Stimulated activated CD8-positive, alpha-beta memory T cell treated with anti-CD3 and anti-CD28 coated beads, Interleukin-4, amount 100 ng/mL, for 24 hours (primary cell): ENCODE measurements around the gene ADIPOQ.
"Not testable (repeated sequence)": the region's sequence is repeated elsewhere in the genome, so short reads cannot be mapped to it uniquely, and the experiment has no call there.

Experiments used
- DNase-seq: peaks from one replicate; pipeline ENCODE4 v3.0.0-alpha.2; 2020; ENCODE audit warnings: low read depth

The ADIPOQ gene

DNA sequence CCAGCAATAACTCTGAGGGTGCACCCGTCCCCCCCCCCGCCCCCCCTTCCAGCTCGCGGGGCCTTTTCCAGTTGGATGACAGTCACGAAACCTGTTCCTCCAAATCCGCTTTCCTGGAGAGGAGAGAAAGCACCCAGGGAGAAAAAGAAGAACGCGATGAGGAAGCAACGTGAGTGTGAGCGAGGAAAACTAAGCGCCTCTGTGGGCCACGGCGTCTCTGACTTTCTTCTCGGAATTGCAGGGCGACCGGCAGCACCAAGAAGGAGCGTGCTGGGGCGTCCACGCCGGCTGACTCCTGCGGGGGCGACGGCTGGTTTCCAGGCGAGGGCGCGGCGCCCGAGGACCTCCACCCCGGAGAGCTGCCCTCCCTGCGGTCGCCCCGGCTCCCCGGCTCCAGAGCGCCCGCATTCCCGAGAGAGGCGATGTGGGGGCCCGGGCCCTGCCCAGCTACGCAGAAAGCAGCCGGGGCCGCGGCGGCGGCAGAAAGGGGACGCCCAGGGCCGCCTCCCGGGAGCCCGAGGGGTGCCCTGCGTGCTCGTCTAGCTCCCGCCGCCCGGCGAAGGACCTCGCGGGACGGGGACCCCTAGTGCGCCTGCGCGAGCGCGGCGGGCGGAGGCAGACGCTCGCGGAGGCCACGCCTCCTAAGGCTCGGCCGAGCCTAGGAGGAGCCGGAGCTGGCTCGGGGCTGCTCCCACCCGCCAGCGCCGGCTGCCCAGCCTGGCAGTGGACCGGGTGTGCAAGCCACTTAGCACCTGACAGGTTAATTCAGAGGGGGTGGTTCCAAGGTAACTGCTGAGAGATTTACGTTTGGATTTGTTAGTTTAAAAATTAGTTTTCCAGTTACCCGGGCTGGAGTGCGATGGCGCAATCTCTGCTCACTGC is 15.3 kb upstream of the ADIPOQ start:
- peak; percentile 77 for DNase-seq

DNA sequence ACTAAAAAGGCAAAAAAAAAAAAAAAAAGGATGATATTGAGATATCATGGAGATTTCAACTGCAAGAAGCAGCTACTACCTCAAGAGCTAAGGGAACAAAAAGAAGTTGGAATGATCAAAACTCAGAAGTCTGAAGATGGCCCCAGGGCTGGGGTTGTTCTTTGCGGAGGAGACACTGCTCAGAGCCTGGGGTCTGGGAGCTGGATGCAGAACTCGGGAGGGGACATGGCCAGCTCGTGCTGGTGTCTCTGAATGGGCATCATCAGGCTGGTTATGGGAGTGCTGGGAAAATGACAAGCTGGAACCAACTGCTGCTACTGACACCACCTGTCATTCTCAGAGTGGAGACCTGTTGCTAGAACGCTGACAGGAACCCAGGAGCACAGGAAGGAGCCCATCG is 14.2 kb upstream of the ADIPOQ start:
- DNase-seq, result no peak

DNA sequence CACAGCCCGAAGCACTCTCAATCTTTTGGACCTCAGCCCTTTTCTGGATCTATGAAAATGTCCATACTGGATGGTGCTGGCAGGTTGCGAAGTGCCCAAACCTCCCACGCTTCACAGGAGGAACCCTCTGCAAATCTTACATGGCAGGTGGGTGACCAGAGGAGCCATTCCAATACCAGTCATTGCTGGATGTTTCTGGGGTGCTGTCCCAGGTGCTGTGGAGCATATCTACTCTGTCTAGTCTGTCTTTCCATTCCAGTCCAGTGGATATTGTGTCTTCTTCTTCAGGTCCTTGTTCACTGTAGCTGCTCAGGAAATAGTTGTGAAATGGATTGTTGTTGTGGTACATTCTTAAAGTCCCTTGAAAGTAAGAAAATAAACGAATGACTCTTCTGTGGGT is 10.7 kb upstream of the ADIPOQ start:
- no peak for DNase-seq

GRCh38 chr3:186832276-186832675 is 10.2 kb upstream of the ADIPOQ start:
- DNase-seq, result no peak

- no peak for DNase-seq
These were observed 2.5 kb upstream of the ADIPOQ start for GRCh38 chr3:186839874-186840641.

DNA sequence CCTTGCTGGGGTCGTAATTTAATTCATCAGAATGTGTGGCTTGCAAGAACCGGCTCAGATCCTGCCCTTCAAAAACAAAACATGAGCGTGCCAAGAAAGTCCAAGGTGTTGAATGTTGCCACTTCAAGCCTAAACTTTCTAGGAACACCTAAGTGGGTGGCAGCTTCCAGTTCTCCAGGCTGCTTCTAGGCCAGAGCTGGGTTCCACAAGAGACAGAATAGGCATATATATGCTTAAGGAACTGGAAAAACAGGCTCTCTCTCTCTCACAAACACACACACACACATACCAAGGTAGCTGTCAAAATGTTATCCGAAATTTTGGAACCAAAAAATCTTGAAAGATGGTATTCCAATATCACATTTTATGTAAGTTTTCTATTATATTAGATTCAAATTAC is 890 bp upstream of the ADIPOQ start:
- no peak for DNase-seq

DNA sequence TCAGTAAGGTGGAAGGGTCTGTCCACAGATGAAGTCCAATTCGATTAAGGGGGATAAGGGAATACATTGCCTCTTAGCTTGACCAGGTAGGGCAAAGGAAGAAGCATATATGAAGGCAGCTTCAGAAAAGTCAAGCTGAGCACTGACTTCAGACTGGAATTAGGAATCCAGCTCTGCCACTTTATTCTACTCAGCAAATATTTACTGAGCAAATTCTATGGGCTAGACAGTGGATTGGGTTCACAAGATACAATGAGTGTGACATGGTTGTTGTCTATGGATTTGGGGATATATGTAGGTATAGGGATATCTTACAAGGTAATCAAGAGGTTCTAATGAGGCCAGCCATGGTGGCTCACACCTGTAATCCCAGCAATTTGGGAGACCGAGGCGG is 526 bp downstream of the ADIPOQ start:
- DNase-seq, result no peak

- DNase-seq, result no peak
These were observed 2.4 kb downstream of the ADIPOQ start for GRCh38 chr3:186844908-186845307.

- no peak for DNase-seq
These were observed 3.2 kb downstream of the ADIPOQ start for GRCh38 chr3:186845756-186846155.

DNA sequence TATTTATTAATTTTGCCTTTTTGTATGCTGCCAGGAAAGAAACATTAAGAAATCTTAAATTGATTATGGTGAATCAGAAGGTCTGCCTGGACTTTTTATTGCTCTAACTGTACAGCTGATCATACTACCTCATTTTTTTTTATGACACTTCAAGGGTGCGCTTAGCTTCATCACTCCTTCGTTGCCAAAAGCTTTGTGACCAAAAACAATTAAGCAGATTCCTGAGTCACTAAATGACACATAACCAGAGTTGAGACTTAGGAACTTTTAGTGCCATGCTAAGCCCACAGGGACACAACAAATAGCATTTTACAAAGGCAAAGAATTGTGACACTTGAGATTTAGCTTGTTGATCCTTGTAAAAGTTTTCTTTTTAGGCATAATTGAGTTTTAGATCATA is 4.9 kb downstream of the ADIPOQ start:
- no peak for DNase-seq

DNA sequence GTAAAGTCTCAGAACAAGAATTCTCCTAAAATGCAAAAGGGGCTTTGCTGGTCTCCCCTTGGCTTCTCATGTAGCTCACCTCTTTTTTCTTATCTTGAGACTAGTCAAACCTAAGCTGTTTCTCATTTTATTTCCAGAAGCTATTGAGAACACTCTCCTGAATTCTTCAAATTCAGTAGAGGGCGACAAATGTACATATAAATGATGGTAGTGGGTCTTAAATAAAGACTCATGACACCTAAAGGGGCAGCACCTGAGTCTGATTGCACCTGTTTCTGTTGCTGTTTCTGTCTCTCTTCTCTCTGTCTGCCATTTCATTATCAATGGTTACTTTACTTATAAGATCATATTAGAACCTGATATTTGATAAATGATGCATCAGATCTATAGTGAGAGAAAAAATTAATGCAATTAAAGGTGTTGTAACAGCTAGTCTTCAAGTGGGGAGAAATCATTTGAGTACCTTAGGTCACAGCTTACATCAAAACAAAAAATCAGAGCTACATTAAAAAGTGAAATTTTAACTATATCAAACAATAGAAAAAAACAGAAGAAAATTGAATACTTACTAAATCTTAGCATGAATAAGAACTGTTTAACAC is 7.0 kb downstream of the ADIPOQ start:
- DNase-seq, result no peak

DNA sequence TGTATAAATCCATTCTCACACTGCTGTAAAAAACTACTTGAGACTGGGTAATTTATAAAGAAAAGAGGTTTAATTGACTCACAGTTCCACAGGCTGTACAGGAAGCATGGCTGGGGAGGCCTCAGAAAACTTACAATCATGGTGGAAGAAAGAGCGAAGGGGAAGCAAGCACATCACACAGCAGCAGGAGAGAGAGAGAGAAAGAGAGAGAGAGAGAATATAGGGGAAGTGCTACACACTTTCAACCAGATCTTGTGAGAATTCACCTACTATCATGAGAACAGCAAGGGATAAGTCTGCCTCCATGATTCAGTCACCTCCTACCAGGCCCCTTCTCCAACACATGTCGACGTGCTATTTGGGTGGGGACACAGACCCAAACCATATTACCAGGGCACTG is 9.3 kb downstream of the ADIPOQ start:
- not testable (repeated sequence) for DNase-seq

- DNase-seq, result no peak
These were observed 10.5 kb downstream of the ADIPOQ start for GRCh38 chr3:186852994-186853393.

DNA sequence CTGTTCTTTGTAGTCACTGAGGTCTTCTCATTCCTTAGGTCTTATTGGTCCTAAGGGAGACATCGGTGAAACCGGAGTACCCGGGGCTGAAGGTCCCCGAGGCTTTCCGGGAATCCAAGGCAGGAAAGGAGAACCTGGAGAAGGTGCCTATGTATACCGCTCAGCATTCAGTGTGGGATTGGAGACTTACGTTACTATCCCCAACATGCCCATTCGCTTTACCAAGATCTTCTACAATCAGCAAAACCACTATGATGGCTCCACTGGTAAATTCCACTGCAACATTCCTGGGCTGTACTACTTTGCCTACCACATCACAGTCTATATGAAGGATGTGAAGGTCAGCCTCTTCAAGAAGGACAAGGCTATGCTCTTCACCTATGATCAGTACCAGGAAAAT is 11.6 kb downstream of the ADIPOQ start:
- no peak for DNase-seq

GRCh38 chr3:186854954-186855353 is 12.4 kb downstream of the ADIPOQ start:
- no peak for DNase-seq

DNA sequence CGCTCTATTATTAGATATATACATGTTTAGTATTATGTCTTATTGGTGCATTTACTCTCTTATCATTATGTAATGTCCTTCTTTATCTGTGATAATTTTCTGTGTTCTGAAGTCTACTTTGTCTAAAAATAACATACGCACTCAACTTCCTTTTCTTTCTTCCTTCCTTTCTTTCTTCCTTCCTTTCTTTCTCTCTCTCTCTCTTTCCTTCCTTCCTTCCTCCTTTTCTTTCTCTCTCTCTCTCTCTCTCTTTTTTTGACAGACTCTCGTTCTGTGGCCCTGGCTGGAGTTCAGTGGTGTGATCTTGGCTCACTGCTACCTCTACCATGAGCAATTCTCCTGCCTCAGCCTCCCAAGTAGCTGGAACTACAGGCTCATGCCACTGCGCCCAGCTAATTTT is 15.2 kb downstream of the ADIPOQ start:
- no peak for DNase-seq

DNA sequence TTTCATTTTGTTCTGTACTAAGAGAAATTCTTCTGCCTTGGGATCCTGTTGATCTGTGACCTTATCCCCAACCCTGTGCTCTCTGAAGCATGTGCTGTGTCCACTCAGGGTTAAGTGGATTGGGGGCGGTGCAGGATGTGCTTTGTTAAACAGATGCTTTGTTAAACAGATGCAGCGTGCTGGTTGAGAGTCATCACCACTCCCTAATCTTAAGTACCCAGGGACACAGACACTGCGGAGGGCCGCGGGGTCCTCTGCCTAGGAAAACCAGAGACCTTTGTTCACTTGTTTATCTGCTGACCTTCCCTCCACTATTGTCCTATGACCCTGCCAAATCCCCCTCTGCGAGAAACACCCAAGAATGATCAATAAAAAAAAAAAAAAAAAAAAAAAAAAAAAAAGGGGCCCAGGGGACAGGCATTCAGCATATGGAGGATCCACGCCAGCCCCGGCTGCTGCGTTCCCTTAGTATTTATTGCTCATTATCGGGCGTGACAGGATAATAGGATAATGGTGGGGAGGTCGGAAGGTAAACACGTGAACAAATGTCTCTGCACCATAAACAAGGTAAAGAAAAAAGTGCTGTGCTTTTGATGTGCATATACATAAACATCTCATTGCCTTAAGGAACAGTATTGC is 22.8 kb downstream of the ADIPOQ start:
- not testable (repeated sequence) for DNase-seq

DNA sequence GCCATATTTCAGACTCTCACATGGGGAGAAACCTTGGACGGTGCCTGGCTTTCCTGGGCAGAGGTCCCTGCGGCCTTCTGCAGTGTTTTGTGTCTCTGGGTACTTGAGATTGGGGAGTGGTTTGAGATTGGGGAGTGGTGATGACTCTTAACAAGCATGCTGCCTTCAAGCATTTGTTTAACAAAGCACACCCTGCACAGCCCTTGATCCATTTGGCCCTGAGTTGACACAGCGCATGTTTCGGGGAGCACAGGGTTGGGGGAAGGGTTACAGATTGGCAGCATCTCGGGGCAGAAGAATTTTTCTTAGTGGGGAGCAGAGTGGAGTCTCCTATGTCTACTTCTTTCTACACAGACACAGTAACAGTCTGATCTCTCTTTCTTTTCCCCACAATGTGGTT is 23.6 kb downstream of the ADIPOQ start:
- DNase-seq, result not testable (repeated sequence)

- no peak for DNase-seq
These were observed 27.0 kb downstream of the ADIPOQ start for GRCh38 chr3:186869253-186870100.

- DNase-seq, result no peak
These were observed 28.1 kb downstream of the ADIPOQ start for GRCh38 chr3:186870421-186871201.
